HG03280 (cell line): ENCODE data around the gene SLU7.

Experiments
- ATAC-seq: cut with Tn5 transposase; IDR thresholded peaks from one replicate; pipeline ENCODE4 v1.9.1; 2021; ENCODE audit warnings: mild to moderate bottlenecking, moderate library complexity; ENCODE audit not compliant: unreplicated experiment

The SLU7 gene

DNA sequence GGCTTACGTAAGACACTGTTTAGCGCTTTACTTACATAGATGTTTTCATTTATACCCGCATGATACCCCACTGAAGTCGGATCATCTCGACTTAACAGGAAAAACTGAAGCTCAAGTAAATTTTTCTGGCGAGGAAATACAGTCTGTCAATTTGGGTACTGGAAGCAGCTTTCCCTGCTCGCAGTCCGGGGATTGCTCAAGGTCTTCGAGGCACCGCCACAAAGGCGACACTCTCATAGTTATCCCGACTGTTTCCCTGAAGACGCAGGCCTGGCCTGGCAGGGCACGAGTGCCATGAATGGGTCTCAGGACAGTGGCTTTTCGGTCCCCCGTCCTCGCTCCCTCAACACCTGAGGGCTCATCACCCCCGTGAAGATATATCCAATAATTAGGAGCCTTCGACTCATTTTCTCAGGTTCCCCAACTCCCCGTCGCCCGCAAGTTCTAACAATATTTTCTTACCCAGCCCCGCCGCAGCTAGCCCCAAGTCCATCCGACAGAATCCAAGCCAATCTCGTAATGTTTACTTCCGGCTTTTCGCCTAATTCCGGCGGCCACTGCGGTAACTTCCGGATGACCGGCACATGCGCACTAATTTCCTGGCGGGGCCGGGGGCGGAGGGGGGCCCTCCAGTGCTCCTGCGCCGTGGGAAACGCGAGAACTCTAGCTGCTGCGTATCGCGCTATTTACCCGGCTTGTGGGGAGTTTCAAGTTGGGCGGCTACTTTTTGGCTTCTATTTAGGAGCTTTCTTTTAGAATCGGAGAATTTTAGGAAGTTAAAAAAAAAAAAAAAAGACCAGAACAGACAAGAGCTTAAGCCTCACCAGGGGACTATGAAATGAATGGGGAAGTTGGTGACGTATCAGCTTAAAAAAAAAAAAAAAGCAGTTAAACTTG lies at the start of gene SLU7:
Gene SLU7 (minus strand): TSS at position 521 of the 897 bp plus-strand sequence. CDS start 3,787 bp downstream, outside the sequence.
- ATAC-seq: peak; percentile 66

DNA sequence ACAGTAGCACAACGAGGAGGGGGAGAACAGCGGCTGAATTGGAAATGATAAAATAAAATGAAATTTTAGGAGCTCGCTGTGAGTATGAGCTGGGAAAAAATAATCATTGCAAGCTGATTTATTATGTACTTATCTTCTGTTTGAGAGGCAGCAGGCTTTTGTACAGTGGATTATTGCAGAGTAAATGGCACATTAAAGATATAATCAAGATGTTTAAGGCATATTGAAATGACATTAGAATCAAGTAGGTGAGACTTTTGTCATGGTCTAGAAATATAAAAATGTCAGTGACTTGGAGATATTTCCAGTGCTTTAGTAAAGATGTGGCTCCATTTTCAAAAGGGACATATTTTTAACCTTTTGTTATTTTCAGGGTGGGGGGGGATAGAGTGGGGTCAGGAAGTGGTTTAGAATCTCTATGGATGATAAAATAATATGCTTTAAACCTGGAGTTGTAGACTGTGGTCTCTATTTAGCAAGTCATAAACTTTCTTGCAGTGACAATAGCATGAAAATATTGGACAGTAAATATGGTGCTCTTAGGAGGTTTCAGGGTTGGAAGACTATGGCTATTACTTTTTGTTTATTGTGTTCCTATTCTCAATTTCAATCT lies 49.6 kb upstream of the SLU7 start:
- no peak for ATAC-seq

GRCh38 chr5:160467555-160468362 lies 48.9 kb upstream of the SLU7 start:
- ATAC-seq: peak; percentile 89

DNA sequence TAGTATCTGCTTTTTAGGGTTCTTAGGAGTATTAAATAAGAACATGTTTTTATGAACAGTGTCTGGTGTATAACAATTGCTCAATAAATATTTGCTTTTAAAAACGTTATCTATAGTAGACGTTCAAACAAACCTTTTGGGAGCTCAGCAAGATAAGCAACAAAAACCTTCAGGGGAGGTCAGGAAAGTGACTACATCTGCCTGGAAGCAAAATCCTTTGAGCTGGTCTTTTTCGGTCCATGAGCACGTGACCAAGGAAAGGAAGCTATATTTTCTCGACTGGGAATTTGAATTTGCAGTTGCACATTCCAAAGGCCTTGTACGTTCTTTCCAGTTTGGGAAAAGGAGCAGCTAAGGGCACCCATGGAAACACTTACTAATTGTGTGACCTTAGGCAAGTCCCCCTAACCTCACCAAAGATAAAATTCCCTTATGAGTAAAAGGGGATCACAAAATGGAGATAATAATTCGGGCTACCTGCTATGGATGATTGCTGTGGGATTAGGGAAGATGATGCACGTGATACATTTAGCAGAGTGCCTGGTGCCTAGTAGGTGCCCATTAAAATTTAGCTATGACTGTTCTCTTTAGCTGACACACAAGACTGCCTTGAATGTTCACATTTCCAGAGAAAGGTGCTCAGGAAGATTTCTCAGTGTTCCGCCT lies 48.1 kb upstream of the SLU7 start:
- no peak for ATAC-seq

- no peak for ATAC-seq
Observed at GRCh38 chr5:160466116-160466515, 47.2 kb upstream of the SLU7 start.

- no peak for ATAC-seq
Observed at GRCh38 chr5:160464466-160464797, 45.6 kb upstream of the SLU7 start.

DNA sequence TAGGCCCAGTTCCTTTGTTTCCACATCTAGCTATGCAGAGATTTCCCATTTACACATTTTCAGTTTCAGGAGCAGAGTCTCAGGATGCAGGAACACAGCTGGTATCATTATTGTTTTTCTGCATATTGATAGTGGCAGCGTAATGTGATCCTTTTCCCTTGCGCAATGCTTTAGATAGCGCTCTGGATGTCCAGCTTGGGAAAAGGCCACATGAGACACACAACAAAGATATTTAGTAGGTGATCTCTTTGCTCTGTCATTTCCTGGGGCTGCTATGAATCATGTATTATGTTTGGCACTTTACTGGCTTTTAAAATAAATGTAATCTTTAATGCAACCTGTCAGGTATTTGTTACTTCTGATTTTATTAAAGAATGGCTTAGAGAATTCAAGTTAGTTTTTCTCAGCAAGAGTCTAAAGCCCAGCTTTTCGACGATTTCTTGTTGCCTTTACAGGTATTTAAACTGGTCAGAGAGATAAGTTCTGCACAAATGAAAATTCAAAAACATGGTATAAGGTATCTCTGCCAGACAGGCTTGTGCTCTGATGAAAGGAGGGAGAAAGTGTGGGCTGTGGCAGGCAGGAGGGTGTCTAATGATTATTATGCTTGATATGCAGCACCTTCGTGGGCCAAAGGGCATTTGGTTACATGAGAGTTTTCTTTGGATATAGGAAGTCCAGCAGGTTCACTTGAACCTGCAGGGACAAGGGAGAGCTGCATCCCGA lies 45.0 kb upstream of the SLU7 start:
- no peak for ATAC-seq

DNA sequence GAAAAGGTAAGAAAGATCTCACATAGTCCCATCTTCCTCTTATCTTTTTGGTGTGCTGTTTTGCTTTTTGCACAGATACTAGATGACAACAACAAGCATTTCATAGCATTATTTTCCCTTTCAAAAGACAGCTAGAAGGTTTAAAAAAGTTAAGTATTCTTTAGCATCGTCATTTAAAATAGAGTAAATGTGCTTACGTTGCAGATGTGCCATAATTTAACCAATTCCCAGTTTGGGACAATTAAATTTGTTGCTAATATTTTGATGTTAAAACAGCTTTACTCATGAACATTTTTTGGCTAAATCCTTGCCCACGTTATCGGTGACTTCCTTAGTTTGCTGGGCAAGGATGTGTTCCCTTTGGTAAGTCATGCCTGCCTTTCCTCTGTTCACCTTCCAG lies 44.3 kb upstream of the SLU7 start:
- no peak for ATAC-seq

- ATAC-seq: no peak
Observed at GRCh38 chr5:160462167-160462566, 43.3 kb upstream of the SLU7 start.

GRCh38 chr5:160461378-160461777 lies 42.5 kb upstream of the SLU7 start:
- no peak for ATAC-seq

GRCh38 chr5:160460377-160461049 lies 41.6 kb upstream of the SLU7 start:
- no peak for ATAC-seq

- ATAC-seq: peak; percentile 69
Observed at GRCh38 chr5:160458806-160459800, 40.2 kb upstream of the SLU7 start.

GRCh38 chr5:160457252-160457651 lies 38.4 kb upstream of the SLU7 start:
- ATAC-seq: no peak

- no peak for ATAC-seq
Observed at GRCh38 chr5:160456480-160457177, 37.7 kb upstream of the SLU7 start.

DNA sequence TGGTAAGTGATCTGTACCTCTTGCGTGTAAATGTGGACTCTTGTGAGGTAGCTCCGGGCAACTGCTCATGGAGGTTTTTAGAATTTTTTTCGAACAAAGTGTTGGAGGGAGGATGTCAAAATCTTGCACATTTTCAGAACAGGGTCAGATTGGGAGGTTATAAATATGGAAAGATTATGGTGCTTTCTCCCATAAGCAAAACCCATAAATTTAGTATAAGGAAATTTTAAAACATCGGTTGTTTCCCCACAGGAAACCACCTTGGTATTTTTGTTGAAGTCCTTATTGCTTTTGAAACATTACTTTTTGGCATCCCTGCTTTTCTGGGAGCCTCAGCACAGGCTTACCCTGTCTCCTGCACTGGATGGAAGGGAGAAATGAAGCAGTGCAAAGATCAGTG lies 36.7 kb upstream of the SLU7 start:
- no peak for ATAC-seq

DNA sequence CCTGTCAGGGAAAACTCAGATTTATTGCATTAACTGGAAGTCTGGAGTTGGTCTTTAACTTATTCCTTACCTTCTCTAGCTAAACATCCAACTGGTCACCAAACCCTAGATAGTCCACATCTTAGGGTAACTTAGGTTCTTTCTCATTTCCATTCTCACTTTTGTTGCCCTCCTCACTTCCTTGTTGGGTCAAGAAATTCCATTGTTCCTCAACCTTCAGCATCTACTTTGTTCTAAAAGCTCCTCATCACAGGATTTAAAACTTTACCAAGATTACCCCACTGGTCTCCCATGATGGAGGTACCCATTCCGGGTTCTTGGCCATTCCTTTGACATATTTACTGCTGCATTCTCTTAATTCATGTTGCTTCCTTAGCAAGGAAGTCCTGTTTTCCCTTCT lies 34.9 kb upstream of the SLU7 start:
- ATAC-seq: no peak

- no peak for ATAC-seq
Observed at GRCh38 chr5:160452795-160453194, 33.9 kb upstream of the SLU7 start.

DNA sequence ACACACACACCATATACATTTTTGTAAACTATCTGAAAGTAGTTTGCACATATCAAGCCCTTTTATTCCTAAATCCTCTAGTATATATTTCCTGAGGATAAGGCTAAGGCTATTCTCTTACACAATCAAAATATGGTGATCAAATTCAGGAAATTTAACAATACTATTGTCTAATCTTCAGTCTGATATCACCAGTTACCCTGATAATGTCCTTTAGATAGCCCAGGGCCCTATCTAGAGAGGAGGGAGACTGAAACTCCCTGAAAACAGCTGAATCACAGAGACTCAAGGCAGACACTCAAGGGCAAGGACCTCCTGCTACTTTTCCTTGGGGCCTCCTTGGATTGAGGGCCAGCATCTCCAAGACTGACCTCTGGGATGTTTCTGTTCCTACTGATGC lies 33.2 kb upstream of the SLU7 start:
- no peak for ATAC-seq
